ENCODE data around the gene SPCS3. TPM values are rescaled to one million over a fixed set of nuclear protein-coding genes. Genes with fewer than 3 reads are reported as not detected.

Gene SPCS3
- polyA plus RNA-seq, 3 donors: 20.6 to 39.6 (median 27.4) TPM

Other genes starting within 250 kb of the SPCS3 start
- gene SPATA4, start 124.4 kb upstream of the SPCS3 start, polyA plus RNA-seq: under 1 TPM in 1 of 3 donors, not detected in 2; 0.09 TPM
- 1 to 10 TPM in 1 of 3 donors, under 1 TPM in 1, not detected in 1; 0.07 to 1.2 TPM for gene ASB5, start 50.7 kb upstream of the SPCS3 start, polyA plus RNA-seq